ENCODE results near the gene ZFHX2. TPM values are rescaled to one million over a fixed set of nuclear protein-coding genes. Genes with fewer than 3 reads are reported as not detected.

ZFHX2 gene
- total and polyA plus RNA-seq, 2 of the 13 experiments (the other 11 are each of a cell fraction or from before 2014, with no cell fraction given): 0.17 to 0.44 TPM

DNA sequence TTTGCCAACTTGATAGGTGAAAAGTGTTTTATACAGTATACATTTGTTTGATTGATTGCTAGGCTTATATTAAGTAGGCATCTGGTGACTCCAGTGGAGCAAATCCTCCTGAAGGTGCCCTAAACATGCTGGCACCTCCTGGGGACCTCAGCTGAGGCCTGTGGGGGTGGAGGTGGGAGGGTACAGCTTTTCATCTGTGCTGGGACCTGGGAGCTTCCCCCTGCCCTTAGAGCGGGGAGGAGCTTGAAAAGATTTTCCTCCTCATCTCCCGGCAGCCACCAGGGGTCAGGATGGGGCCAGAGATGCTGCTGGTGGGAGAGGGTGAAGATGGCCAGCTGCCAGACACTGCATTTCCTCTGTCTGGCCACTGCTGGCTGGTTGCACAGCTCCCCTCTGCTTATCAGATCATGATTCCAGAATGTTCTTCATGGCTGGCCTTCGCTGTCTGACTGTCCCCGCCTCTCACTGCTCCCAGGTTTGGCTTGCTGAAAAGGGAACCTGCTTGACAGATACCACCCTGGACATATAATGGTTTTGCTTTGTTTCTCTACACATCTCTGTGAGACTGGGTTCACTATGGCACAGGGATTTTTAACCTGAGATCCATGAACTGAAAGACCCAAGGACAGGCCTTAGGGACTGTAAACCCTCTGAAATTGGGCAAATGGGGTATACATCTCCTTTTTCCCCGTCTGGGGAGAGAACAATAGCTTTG is 37.5 kb upstream of the ZFHX2 start (continued):
- TF ChIP-seq DNMT3B (CRISPR knock-in tag; conservative IDR thresholded peaks at IDR 0.05) (peak; percentile 82; the same call in 1 of the 2 replicates), RAD51 (IDR thresholded peaks at IDR 0.05; ENCODE audit: borderline replicate concordance) (no peak), MAFK (conservative IDR thresholded peaks at IDR 0.05 in 1 of 2, IDR thresholded peaks at IDR 0.05 in 1 of 2; ENCODE audit: low read length in 2 of 2) (peak; percentile 18 to 35; a peak in 2 of 4 replicates), ZNF329 (CRISPR knock-in tag; IDR thresholded peaks at IDR 0.05; ENCODE audit: low read depth) (peak; percentile 81), ZNF678 (CRISPR knock-in tag; IDR thresholded peaks at IDR 0.05) (peak; percentile 86), KAT8 (CRISPR knock-in tag; IDR thresholded peaks at IDR 0.05) (peak; percentile 92), ZNF775 (CRISPR knock-in tag; IDR thresholded peaks at IDR 0.05; ENCODE audit: borderline replicate concordance) (peak; percentile 53; the same call in 1 of the 2 replicates), MTF2 (CRISPR knock-in tag; IDR thresholded peaks at IDR 0.05; ENCODE audit: borderline replicate concordance) (peak; percentile 95; the same call in 1 of the 2 replicates), ARNTL (CRISPR knock-in tag; IDR thresholded peaks at IDR 0.05) (peak; percentile 67; the same call in 1 of the 2 replicates), MED1 (CRISPR knock-in tag; IDR thresholded peaks at IDR 0.05) (peak; percentile 95)
- TF ChIP-seq, protein P1, sequence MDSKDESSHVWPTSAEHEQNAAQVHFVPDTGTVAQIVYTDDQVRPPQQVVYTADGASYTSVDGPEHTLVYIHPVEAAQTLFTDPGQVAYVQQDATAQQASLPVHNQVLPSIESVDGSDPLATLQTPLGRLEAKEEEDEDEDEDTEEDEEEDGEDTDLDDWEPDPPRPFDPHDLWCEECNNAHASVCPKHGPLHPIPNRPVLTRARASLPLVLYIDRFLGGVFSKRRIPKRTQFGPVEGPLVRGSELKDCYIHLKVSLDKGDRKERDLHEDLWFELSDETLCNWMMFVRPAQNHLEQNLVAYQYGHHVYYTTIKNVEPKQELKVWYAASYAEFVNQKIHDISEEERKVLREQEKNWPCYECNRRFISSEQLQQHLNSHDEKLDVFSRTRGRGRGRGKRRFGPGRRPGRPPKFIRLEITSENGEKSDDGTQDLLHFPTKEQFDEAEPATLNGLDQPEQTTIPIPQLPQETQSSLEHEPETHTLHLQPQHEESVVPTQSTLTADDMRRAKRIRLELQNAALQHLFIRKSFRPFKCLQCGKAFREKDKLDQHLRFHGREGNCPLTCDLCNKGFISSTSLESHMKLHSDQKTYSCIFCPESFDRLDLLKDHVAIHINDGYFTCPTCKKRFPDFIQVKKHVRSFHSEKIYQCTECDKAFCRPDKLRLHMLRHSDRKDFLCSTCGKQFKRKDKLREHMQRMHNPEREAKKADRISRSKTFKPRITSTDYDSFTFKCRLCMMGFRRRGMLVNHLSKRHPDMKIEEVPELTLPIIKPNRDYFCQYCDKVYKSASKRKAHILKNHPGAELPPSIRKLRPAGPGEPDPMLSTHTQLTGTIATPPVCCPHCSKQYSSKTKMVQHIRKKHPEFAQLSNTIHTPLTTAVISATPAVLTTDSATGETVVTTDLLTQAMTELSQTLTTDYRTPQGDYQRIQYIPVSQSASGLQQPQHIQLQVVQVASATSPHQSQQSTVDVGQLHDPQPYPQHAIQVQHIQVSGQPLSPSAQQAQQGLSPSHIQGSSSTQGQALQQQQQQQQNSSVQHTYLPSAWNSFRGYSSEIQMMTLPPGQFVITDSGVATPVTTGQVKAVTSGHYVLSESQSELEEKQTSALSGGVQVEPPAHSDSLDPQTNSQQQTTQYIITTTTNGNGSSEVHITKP (CRISPR knock-in tag; IDR thresholded peaks at IDR 0.05; ENCODE audit: low read depth): peak; percentile 86
- TF ChIP-seq, protein P2, sequence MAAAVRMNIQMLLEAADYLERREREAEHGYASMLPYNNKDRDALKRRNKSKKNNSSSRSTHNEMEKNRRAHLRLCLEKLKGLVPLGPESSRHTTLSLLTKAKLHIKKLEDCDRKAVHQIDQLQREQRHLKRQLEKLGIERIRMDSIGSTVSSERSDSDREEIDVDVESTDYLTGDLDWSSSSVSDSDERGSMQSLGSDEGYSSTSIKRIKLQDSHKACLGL (CRISPR knock-in tag; IDR thresholded peaks at IDR 0.05): peak; percentile 58
- TF ChIP-seq, protein P3, sequence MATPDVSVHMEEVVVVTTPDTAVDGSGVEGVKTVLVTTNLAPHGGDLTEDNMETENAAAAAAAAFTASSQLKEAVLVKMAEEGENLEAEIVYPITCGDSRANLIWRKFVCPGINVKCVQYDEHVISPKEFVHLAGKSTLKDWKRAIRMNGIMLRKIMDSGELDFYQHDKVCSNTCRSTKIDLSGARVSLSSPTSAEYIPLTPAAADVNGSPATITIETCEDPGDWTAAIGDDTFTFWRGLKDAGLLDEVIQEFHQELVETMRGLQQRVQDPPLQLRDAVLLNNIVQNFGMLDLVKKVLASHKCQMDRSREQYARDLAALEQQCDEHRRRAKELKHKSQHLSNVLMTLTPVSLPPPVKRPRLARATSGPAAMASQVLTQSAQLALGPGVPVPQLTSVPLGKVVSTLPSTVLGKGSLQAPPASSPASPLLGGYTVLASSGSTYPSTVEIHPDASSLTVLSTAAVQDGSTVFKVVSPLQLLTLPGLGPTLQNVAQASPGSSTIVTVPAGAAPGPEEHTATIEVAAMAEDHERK (CRISPR knock-in tag; IDR thresholded peaks at IDR 0.05; ENCODE audit: low read depth): 0 out of 2 replicates have a peak, but pooled peaks have one; percentile 14
- TF ChIP-seq, protein P4, sequence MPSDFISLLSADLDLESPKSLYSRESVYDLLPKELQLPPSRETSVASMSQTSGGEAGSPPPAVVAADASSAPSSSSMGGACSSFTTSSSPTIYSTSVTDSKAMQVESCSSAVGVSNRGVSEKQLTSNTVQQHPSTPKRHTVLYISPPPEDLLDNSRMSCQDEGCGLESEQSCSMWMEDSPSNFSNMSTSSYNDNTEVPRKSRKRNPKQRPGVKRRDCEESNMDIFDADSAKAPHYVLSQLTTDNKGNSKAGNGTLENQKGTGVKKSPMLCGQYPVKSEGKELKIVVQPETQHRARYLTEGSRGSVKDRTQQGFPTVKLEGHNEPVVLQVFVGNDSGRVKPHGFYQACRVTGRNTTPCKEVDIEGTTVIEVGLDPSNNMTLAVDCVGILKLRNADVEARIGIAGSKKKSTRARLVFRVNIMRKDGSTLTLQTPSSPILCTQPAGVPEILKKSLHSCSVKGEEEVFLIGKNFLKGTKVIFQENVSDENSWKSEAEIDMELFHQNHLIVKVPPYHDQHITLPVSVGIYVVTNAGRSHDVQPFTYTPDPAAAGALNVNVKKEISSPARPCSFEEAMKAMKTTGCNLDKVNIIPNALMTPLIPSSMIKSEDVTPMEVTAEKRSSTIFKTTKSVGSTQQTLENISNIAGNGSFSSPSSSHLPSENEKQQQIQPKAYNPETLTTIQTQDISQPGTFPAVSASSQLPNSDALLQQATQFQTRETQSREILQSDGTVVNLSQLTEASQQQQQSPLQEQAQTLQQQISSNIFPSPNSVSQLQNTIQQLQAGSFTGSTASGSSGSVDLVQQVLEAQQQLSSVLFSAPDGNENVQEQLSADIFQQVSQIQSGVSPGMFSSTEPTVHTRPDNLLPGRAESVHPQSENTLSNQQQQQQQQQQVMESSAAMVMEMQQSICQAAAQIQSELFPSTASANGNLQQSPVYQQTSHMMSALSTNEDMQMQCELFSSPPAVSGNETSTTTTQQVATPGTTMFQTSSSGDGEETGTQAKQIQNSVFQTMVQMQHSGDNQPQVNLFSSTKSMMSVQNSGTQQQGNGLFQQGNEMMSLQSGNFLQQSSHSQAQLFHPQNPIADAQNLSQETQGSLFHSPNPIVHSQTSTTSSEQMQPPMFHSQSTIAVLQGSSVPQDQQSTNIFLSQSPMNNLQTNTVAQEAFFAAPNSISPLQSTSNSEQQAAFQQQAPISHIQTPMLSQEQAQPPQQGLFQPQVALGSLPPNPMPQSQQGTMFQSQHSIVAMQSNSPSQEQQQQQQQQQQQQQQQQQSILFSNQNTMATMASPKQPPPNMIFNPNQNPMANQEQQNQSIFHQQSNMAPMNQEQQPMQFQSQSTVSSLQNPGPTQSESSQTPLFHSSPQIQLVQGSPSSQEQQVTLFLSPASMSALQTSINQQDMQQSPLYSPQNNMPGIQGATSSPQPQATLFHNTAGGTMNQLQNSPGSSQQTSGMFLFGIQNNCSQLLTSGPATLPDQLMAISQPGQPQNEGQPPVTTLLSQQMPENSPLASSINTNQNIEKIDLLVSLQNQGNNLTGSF (CRISPR knock-in tag; IDR thresholded peaks at IDR 0.05): peak; percentile 86; the same call in 1 of the 2 replicates
- TF ChIP-seq, protein P5, sequence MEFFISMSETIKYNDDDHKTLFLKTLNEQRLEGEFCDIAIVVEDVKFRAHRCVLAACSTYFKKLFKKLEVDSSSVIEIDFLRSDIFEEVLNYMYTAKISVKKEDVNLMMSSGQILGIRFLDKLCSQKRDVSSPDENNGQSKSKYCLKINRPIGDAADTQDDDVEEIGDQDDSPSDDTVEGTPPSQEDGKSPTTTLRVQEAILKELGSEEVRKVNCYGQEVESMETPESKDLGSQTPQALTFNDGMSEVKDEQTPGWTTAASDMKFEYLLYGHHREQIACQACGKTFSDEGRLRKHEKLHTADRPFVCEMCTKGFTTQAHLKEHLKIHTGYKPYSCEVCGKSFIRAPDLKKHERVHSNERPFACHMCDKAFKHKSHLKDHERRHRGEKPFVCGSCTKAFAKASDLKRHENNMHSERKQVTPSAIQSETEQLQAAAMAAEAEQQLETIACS (CRISPR knock-in tag; IDR thresholded peaks at IDR 0.05): no peak
- TF ChIP-seq, protein P6, sequence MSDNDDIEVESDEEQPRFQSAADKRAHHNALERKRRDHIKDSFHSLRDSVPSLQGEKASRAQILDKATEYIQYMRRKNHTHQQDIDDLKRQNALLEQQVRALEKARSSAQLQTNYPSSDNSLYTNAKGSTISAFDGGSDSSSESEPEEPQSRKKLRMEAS (IDR thresholded peaks at IDR 0.05): peak; percentile 96

Data from HepG2 (cell line).